GM21360 (cell line): ENCODE measurements around the gene G6PD.

Experiments used
- ATAC-seq: cut with Tn5 transposase; IDR thresholded peaks from one replicate; pipeline ENCODE4 v1.9.1; 2021; ENCODE audit warnings: mild to moderate bottlenecking, moderate library complexity; ENCODE audit not compliant: unreplicated experiment

G6PD gene

GRCh38 chrX:154488336-154489075 is 58.1 kb downstream of the G6PD start:
- no peak for ATAC-seq

DNA sequence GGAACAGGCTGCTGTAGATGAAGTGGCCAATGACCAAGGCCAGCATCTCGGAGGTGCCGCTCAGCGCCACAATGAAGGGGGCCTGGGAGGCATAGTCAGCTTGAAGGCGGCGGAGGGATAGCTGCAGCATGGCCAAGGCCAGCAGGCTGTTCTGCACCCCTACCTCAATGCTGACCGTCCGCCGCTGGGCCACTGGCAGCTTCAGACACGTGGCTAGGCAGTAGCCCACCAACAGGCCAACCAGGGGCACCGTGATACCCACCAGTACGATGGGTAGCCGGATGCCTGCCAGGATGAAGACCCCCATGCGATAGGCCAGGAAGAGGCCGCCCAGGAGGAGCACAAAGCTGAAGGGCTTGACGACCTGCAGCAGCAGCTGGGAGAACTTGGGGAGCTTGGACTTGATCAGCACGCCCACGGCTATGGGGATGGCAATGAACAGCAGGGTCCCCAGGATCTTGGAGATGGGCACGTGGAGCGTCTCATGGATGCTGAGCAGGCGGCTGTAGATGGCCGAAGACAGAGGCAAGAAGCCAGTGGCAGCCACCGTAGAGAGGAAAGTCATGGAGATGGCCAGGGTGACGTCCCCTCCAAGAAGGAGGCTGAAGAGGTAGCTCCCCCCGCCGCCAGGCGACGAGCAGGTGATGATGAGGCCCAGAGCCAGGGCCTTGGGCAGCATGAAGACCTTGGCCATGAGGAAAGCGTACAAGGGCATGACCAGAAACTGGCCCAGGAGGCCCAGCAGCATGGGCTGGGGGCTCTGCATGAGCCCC is 58.9 kb downstream of the G6PD start:
- ATAC-seq = no peak

GRCh38 chrX:154486396-154487207 is 60.0 kb downstream of the G6PD start, which contains the start of gene UBL4A:
Gene UBL4A (minus strand): TSS chrX:154486615. CDS start chrX:154486584, 31 bp downstream.
- no peak for ATAC-seq

DNA sequence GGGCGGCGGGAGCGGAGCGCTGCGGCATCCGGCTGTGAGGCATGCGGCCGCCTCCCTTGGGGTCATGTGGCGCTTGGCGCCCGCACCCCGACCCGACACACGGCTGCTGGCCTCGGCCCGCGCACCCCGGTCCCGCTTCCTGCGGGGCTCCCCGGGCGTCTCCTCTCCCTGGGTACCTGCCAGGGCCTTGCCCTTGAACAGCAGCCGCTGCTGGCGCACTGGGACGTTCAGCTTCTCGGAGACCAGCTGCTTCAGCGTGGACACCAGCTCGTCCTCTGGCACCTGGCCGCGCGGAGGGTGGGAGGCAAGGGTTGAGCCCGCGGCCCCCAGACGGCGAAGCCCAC is 60.6 kb downstream of the G6PD start:
- no peak for ATAC-seq

- ATAC-seq = no peak
Observed at GRCh38 chrX:154485150-154486051, 61.2 kb downstream of the G6PD start.

DNA sequence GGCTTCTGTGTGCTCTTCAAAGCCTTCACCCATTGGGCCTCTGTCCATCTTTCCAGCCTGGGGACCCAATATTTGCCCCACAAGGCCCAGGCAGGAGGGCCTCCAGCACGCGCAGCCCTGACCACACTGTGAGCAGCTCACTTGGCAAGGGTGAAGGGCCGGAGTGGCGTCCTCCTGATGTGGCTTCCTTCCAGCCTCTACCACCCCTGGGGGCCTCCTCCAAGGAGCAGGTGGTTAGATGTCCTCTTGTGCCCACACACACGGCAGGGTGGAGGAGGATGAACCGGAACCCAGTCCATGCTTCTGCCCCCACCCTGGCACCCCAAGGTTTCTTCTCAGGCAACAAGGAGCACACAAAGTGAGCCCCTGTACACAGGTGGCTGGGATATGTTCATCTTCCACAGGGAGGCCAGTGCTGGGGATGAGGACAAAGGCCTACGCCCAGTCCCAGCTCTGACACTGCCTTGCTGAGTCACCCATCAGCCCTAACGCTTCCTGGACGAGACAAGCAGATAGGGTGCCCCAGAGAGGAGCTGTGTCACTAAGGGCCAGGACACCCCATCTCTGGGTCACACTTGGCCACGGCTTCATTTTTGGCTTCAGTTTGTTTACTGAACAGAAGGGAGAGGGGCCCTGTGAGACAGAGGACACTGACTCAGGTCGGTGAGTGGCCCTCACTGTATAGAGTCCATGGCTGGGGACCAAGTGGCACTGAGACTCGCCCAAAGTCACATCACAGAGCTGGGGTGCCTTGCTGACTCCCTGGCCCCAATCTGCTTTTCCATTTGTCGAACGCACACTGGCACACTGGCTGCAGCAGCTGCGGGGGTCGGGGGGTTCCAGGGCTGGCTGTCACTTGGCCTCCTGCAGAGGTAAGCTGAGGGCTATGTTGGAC is 62.1 kb downstream of the G6PD start:
- no peak for ATAC-seq

GRCh38 chrX:154483325-154483724 is 63.3 kb downstream of the G6PD start:
- no peak for ATAC-seq

DNA sequence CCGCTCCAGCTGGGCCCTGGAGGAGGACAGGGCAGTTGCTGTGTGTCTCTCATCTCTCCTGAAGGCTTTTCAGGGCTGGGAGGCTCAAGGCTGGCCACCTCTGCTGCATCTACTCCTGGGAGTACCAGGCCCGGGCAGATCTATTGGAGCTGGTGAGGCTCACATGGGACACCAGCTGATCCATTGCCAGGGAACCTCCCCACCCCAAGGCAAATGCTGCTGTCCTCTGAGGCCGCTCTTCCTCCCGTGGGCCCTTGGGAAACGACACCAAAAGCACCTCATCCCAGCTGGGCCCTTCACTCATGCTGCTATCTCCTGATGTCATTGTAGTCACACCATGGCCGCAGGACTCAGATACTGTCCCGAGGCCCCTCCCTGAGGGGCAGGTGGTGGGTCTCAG is 63.9 kb downstream of the G6PD start:
- no peak for ATAC-seq

- no peak for ATAC-seq
Observed at GRCh38 chrX:154481911-154482601, 64.6 kb downstream of the G6PD start.
